ENCODE measurements around the gene RASL10A.

RASL10A gene

DNA sequence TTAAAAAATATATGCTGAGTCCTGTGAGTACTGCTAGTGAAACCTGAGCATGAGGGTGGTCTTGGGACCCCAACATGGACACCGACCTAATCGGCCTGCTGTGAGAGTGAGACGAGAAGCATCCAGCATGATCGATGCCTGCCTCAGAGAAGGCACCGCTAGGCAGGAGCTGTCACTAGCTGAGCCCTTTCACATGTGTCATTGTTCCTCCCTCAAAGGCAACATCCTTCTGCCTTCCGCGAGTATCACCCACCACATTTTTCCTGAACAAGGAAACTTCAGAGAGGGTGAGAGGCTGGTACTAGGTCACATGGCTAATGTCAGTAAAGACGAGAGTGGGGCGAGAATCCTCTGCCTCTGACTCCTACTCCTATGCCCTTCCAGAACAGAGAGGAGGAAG lies 37.3 kb upstream of the RASL10A start:
- no peak for TF ChIP-seq POU6F1 (CRISPR knock-in tag; IDR thresholded peaks at IDR 0.05; ENCODE audit: borderline replicate concordance, low read depth)
- no peak for TF ChIP-seq ARNTL (CRISPR knock-in tag; IDR thresholded peaks at IDR 0.05; ENCODE audit: borderline replicate concordance, low read depth)
- no peak for TF ChIP-seq TSHZ2 (CRISPR knock-in tag; IDR thresholded peaks at IDR 0.05)
- no peak for TF ChIP-seq BACH2 (CRISPR knock-in tag; IDR thresholded peaks at IDR 0.05; ENCODE audit: borderline replicate concordance)
- no peak for TF ChIP-seq ZFP30 (CRISPR knock-in tag; IDR thresholded peaks at IDR 0.05)
- TF ChIP-seq PATZ1 (CRISPR knock-in tag; IDR thresholded peaks at IDR 0.05; ENCODE audit: borderline replicate concordance), result no peak
- no peak for ATAC-seq

DNA sequence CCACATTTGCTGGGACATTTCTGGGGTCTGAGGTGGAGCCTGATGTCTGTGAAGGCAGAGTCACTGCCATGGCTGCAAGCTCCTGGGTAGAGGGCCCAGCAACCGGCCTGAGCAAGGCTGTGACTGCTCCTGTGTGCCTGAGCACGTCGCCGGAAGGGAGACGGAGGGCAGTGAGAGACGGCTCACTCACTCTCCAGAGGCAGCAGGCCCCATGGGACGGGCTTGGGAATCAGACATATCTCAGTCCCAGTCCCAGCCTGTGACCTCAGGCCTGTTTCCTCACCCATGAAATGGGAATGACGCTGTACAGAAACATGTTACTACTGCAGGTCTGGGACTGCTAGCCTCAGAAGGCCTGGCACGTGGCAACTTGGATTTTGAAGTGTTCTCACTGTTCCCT lies 36.4 kb upstream of the RASL10A start:
- TF ChIP-seq ZFP3 (CRISPR knock-in tag; IDR thresholded peaks at IDR 0.05) (no peak), ZC3H10 (CRISPR knock-in tag; IDR thresholded peaks at IDR 0.05) (no peak), OSR1 (CRISPR knock-in tag; IDR thresholded peaks at IDR 0.05) (no peak)
- TF ChIP-seq, protein P1, sequence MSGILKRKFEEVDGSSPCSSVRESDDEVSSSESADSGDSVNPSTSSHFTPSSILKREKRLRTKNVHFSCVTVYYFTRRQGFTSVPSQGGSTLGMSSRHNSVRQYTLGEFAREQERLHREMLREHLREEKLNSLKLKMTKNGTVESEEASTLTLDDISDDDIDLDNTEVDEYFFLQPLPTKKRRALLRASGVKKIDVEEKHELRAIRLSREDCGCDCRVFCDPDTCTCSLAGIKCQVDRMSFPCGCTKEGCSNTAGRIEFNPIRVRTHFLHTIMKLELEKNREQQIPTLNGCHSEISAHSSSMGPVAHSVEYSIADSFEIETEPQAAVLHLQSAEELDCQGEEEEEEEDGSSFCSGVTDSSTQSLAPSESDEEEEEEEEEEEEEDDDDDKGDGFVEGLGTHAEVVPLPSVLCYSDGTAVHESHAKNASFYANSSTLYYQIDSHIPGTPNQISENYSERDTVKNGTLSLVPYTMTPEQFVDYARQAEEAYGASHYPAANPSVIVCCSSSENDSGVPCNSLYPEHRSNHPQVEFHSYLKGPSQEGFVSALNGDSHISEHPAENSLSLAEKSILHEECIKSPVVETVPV (CRISPR knock-in tag; IDR thresholded peaks at IDR 0.05), result no peak
- ATAC-seq, result no peak

DNA sequence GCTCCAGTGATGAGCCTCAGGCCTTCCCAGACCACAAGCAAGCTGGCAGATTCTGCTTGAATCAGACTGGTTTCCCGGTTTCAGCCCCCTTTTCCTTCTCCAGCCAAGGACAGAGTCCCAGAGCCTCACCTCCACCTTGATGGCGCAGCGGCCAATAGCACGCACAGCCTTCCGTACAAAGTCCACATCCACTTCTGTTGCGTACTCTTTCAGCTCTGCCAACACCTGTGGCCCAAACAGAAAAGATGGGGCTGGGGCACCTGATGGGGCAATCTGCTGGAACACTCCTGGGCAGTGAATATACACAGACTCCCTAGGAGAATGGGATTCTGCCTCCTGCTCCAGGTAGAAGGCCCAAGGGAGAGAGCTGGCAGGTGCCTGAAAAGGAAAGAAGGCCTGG lies 35.5 kb upstream of the RASL10A start:
- ATAC-seq, result no peak
- no peak for TF ChIP-seq PPARA (CRISPR knock-in tag; IDR thresholded peaks at IDR 0.05; ENCODE audit: borderline replicate concordance)
- no peak for TF ChIP-seq RARB (CRISPR knock-in tag; IDR thresholded peaks at IDR 0.05)
- no peak for TF ChIP-seq ESRRG (CRISPR knock-in tag; IDR thresholded peaks at IDR 0.05)
- no peak for TF ChIP-seq OSR1 (CRISPR knock-in tag; IDR thresholded peaks at IDR 0.05)
- no peak for TF ChIP-seq SNAI2 (CRISPR knock-in tag; IDR thresholded peaks at IDR 0.05)
- TF ChIP-seq, protein P1 (CRISPR knock-in tag; IDR thresholded peaks at IDR 0.05), result no peak
- no peak for TF ChIP-seq ZFP3 (CRISPR knock-in tag; IDR thresholded peaks at IDR 0.05)
- no peak for TF ChIP-seq ZNF70 (CRISPR knock-in tag; IDR thresholded peaks at IDR 0.05)
- TF ChIP-seq TCF4 (CRISPR knock-in tag; IDR thresholded peaks at IDR 0.05; ENCODE audit: borderline replicate concordance), result no peak
- no peak for TF ChIP-seq TOX (CRISPR knock-in tag; IDR thresholded peaks at IDR 0.05; ENCODE audit: borderline replicate concordance)
- no peak for TF ChIP-seq GLIS3 (CRISPR knock-in tag; IDR thresholded peaks at IDR 0.05)
- no peak for TF ChIP-seq BACH2 (CRISPR knock-in tag; IDR thresholded peaks at IDR 0.05; ENCODE audit: borderline replicate concordance)
- no peak for TF ChIP-seq ZC3H10 (CRISPR knock-in tag; IDR thresholded peaks at IDR 0.05)
- TF ChIP-seq, protein P2, sequence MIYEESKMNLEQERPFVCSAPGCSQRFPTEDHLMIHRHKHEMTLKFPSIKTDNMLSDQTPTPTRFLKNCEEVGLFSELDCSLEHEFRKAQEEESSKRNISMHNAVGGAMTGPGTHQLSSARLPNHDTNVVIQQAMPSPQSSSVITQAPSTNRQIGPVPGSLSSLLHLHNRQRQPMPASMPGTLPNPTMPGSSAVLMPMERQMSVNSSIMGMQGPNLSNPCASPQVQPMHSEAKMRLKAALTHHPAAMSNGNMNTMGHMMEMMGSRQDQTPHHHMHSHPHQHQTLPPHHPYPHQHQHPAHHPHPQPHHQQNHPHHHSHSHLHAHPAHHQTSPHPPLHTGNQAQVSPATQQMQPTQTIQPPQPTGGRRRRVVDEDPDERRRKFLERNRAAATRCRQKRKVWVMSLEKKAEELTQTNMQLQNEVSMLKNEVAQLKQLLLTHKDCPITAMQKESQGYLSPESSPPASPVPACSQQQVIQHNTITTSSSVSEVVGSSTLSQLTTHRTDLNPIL (CRISPR knock-in tag; IDR thresholded peaks at IDR 0.05; ENCODE audit: low read depth), result no peak
- no peak for TF ChIP-seq PATZ1 (CRISPR knock-in tag; IDR thresholded peaks at IDR 0.05; ENCODE audit: borderline replicate concordance)
- no peak for TF ChIP-seq ZNF565 (CRISPR knock-in tag; conservative IDR thresholded peaks at IDR 0.05; ENCODE audit: low read depth)
- TF ChIP-seq TSHZ2 (CRISPR knock-in tag; IDR thresholded peaks at IDR 0.05), result no peak
- TF ChIP-seq ISL1 (CRISPR knock-in tag; IDR thresholded peaks at IDR 0.05), result no peak
